ENCODE measurements around the gene HACD2. TPM values are rescaled to one million over a fixed set of nuclear protein-coding genes. Genes with fewer than 3 reads are reported as not detected.

Gene HACD2
- total RNA-seq, 2 experiments from 2014 or later = 12.1 to 13.3 TPM

DNA sequence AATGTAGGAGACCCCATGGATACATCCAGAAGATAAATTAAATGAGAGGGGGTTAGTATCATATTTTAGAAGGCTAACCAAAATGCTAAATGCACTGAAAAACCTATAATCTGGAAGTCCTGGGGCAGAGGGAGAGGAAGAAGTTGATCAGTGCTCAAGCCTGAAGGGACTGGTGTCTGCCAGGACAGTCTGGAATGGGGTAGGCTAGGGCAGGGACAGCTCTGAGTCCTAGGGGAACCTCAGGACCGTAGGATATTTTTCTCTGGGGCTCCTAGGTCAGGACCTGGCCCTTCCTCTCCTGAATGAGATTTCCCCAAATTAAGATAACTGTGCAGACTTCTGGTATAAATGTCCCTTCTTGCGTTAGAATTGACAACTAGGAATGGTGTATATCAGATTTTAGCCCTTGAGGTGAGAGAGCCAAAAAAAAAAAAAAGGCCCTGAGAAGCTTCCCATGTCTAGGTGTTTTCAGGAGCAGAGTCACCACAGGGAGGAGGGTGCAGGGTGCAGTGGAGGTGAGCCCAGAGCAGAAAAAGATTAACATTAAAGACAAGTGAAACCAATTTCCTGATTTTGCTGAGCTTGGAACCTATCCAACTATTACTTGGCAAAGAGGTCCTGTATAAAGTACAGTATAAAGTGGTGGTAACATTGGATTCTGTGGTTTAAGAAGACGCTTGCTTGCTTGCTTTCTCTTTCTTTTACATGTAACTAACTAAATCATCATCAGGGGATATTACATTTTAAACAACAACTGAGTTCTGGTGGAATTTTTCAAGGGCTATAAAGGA lies 63.5 kb downstream of the HACD2 start:
- H3K4me1 ChIP-seq (ENCODE audit: insufficient read depth, low read length) = peaks cover 33% of the 10 kb centered on the region
- Mint-ChIP-seq H3K36me3 (ENCODE audit: low read depth) (peaks cover 17% of the 10 kb centered on the region), H3K27ac (peak overlapping the region; percentile 60), H3K27me3 (no peaks in the 10 kb centered on the region), H3K4me3 (no peak overlapping the region), H3K9me3 (no peaks in the 10 kb centered on the region), H3K4me1 (ENCODE audit: low read depth) (peaks cover 54% of the 10 kb centered on the region)
- ChIA-PET POLR2A (interaction anchor here (0.8 kb wide), 1 partner anchor 12 kb away, joined by 3 read pairs; no protein-coding TSS in a partner anchor), CTCF (interaction anchor here (1.3 kb wide), 1 partner anchor 8 kb away, joined by 3 read pairs; no protein-coding TSS in a partner anchor)
- DNase-seq = peak in 3 of 14 experiments; percentile 14 to 41 (median 24)
- ATAC-seq (ENCODE audit: poor library complexity) = peak; percentile 34
- no peaks in the 10 kb centered on the region for H3K9me3 ChIP-seq (ENCODE audit: control insufficient read depth in 1 of 2, insufficient read depth in 1 of 2, low read length in 2 of 2)
- TF ChIP-seq, protein P1, sequence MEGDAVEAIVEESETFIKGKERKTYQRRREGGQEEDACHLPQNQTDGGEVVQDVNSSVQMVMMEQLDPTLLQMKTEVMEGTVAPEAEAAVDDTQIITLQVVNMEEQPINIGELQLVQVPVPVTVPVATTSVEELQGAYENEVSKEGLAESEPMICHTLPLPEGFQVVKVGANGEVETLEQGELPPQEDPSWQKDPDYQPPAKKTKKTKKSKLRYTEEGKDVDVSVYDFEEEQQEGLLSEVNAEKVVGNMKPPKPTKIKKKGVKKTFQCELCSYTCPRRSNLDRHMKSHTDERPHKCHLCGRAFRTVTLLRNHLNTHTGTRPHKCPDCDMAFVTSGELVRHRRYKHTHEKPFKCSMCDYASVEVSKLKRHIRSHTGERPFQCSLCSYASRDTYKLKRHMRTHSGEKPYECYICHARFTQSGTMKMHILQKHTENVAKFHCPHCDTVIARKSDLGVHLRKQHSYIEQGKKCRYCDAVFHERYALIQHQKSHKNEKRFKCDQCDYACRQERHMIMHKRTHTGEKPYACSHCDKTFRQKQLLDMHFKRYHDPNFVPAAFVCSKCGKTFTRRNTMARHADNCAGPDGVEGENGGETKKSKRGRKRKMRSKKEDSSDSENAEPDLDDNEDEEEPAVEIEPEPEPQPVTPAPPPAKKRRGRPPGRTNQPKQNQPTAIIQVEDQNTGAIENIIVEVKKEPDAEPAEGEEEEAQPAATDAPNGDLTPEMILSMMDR (IDR thresholded peaks at IDR 0.05) = no peak
- H3K4me3 ChIP-seq (ENCODE audit: low read length) = no peak overlapping the region
- no peaks in the 10 kb centered on the region for H3K27me3 ChIP-seq (ENCODE audit: control insufficient read depth in 1 of 2, insufficient read depth in 2 of 2, low read length in 2 of 2)
- H3K36me3 ChIP-seq (ENCODE audit: insufficient read depth, low read length) = peaks cover 5% of the 10 kb centered on the region
- intact Hi-C loops (cut with DNase I, micrococcal nuclease) = no loop called here
- H3K27ac ChIP-seq (ENCODE audit: low read depth in 1 of 2, low read length in 2 of 2) = no peak overlapping the region

DNA sequence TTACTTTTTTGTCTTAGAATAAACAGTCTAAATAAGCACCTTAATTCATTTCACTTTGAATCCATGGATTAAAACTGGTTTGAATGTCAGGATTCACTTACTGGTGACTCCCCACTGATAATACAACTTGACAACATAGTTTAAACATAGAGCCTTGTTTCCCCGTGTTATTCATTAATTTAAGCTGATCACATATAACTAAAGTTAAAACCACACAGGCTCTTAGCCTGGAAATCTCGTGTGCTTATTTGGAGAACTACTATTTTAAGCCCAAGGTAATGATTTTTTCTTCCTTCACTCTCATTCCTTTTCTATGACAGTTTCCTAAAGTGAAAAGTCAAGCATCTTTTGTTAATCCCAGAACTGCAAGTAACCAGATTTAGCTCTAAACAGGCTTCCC lies 64.2 kb downstream of the HACD2 start:
- DNase-seq = no peak
- H3K27me3 ChIP-seq (ENCODE audit: control insufficient read depth in 1 of 2, insufficient read depth in 2 of 2, low read length in 2 of 2) = no peaks in the 10 kb centered on the region
- H3K27ac Mint-ChIP-seq = peak overlapping the region; percentile 60
- H3K27me3 Mint-ChIP-seq = no peaks in the 10 kb centered on the region
- no peaks in the 10 kb centered on the region for H3K9me3 ChIP-seq (ENCODE audit: control insufficient read depth in 1 of 2, insufficient read depth in 1 of 2, low read length in 2 of 2)
- no peak overlapping the region for H3K4me3 ChIP-seq (ENCODE audit: low read length)
- H3K36me3 Mint-ChIP-seq (ENCODE audit: low read depth) = peaks cover 10% of the 10 kb centered on the region
- intact Hi-C loops (cut with DNase I, micrococcal nuclease) = no loop called here
- no peak for ATAC-seq (ENCODE audit: poor library complexity)
- peaks cover 48% of the 10 kb centered on the region for H3K4me1 Mint-ChIP-seq (ENCODE audit: low read depth)
- no peak overlapping the region for H3K27ac ChIP-seq (ENCODE audit: low read depth in 1 of 2, low read length in 2 of 2)
- no peaks in the 10 kb centered on the region for H3K9me3 Mint-ChIP-seq
- H3K4me3 Mint-ChIP-seq = no peak overlapping the region
- H3K4me1 ChIP-seq (ENCODE audit: insufficient read depth, low read length) = peaks cover 33% of the 10 kb centered on the region
- H3K36me3 ChIP-seq (ENCODE audit: insufficient read depth, low read length) = no peaks in the 10 kb centered on the region
- CTCF ChIA-PET = interaction anchor here (1.3 kb wide), 1 partner anchor 9 kb away, joined by 3 read pairs; no protein-coding TSS in a partner anchor
- TF ChIP-seq, protein P1 (IDR thresholded peaks at IDR 0.05) = no peak
- POLR2A ChIA-PET = interaction anchor here (0.8 kb wide), 1 partner anchor 12 kb away, joined by 3 read pairs; no protein-coding TSS in a partner anchor

DNA sequence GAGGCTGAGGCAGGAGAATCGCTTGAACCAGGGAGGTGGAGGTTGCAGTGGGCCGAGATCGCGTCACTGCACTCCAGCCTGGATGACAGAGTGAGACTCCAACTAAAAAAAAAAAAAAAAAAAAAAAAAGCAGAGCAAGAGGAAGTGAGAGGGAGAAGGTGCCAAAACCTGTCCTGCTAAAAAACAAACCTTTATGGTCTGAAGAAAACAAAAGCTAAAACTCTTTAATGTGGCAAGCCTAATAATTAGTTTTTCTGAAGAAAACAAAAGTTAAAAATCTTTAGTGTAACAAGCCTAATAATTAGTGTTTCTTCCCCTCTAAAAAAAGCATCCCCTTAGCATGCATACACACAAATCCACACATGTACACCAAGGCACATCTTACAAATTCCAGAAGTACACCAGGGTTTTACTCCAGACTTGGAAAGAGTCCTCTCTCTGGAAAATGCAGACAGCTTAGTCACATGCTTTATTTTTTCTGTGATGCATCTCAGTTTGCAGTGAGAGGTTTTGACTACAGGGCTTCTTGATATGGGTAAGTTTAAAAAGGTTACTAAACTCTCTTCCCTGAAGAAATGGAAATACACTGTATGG lies 65.9 kb downstream of the HACD2 start:
- Mint-ChIP-seq H3K36me3 (ENCODE audit: low read depth) (peaks cover 15% of the 10 kb centered on the region), H3K9me3 (no peaks in the 10 kb centered on the region), H3K4me3 (no peak overlapping the region), H3K27ac (no peak overlapping the region), H3K4me1 (ENCODE audit: low read depth) (peaks cover 31% of the 10 kb centered on the region), H3K27me3 (no peaks in the 10 kb centered on the region)
- no peak for ATAC-seq (ENCODE audit: poor library complexity)
- Histone ChIP-seq H3K27me3 (ENCODE audit: control insufficient read depth in 1 of 2, insufficient read depth in 2 of 2, low read length in 2 of 2) (no peaks in the 10 kb centered on the region), H3K4me1 (ENCODE audit: insufficient read depth, low read length) (peaks cover 25% of the 10 kb centered on the region), H3K27ac (ENCODE audit: low read depth in 1 of 2, low read length in 2 of 2) (no peak overlapping the region), H3K36me3 (ENCODE audit: insufficient read depth, low read length) (no peaks in the 10 kb centered on the region), H3K9me3 (ENCODE audit: control insufficient read depth in 1 of 2, insufficient read depth in 1 of 2, low read length in 2 of 2) (no peaks in the 10 kb centered on the region), H3K4me3 (ENCODE audit: low read length) (no peak overlapping the region)
- TF ChIP-seq, protein P1 (IDR thresholded peaks at IDR 0.05) = no peak
- POLR2A ChIA-PET = no interaction called here
- intact Hi-C loops (cut with DNase I, micrococcal nuclease) = no loop called here
- DNase-seq = peak in 1 of 14 experiments; percentile 13
- CTCF ChIA-PET = no interaction called here

Data from CD4-positive, alpha-beta T cell (primary cell).